Omental fat pad (tissue), 4 donors: ENCODE measurements around the gene CRTC2. TPM values are rescaled to one million over a fixed set of nuclear protein-coding genes. Genes with fewer than 3 reads are reported as not detected.
A peak's percentile ranks its signal among the peaks of the same experiment; 100 is the strongest.

Experiments used
- ATAC-seq: fragments of 150-250 bp; one replicate; pipeline ENCODE4 v1.9.1; 2016; ENCODE audit warnings: mild to moderate bottlenecking, moderate library complexity; ENCODE audit not compliant: low FRiP score
- DNase-seq: peaks from one replicate; pipeline ENCODE4 v3.0.0-alpha.2; 2019; ENCODE audit warnings: low spot score
- total RNA-seq, 4 donors: library from RNA; depleted of rRNA; stranded (reverse); fragments of >200 nt; gene quantifications; one replicate each; pipeline ENCODE4 v1.1.0, GENCODE V29; 2016
- TF ChIP-seq, protein P1 (sequence below), 3 donors: fragments of 450-650 bp; IDR thresholded peaks; one replicate each; pipeline ENCODE4 v1.5.1; 2016 to 2017; ENCODE audit warnings: antibody characterized with exemption in 3 of 3, mild to moderate bottlenecking in 3 of 3, moderate library complexity in 2 of 3

Gene CRTC2
- total RNA-seq, 4 donors from 2014 or later = 11.9 to 17.7 (median 16.3) TPM

DNA sequence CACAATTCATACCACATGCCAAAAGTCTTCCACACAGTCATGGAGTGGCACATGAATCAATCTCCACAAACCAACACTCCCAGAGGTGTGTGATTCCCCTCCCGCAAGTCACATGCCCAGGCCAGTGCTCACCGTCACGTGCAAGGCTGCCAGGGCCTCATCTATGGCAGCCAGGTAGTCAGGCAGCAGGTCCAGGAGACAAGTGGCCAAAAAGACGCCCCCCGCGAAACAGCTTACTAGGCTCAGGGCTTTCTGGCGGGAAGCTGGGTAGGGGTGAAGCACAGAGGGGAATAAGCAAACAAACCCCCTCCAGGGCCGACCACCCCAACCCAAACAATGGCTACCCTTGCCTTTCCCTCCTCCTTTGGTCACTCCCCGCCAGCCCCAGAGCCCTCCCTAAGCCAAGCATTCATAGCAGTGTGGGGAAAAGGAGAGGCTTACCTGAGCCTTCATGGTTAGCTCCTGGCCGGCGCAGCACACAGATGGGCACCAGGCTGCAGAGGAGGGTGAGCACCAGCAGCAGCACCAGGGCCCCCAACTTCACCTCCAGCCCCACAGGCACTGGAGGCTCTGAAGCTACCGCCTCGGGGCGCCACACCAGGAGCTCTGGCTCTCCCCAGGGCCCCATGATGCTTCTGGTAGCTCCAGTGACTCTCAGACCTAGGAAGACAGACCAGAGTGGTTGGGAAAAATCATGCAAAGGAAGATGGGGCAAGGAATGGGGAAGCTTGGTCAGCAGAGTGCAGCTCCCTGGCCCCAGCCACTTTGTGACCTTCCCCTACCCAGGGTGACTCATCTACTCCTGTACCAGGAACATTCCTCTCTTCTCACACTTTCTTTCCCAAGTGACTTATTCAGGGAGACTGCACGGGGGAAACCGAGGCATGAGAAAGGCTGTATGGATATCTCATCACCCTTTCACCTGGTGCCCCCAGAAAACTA, 3.9 kb upstream of the CRTC2 start:
- DNase-seq = no peak
- TF ChIP-seq, protein P1, sequence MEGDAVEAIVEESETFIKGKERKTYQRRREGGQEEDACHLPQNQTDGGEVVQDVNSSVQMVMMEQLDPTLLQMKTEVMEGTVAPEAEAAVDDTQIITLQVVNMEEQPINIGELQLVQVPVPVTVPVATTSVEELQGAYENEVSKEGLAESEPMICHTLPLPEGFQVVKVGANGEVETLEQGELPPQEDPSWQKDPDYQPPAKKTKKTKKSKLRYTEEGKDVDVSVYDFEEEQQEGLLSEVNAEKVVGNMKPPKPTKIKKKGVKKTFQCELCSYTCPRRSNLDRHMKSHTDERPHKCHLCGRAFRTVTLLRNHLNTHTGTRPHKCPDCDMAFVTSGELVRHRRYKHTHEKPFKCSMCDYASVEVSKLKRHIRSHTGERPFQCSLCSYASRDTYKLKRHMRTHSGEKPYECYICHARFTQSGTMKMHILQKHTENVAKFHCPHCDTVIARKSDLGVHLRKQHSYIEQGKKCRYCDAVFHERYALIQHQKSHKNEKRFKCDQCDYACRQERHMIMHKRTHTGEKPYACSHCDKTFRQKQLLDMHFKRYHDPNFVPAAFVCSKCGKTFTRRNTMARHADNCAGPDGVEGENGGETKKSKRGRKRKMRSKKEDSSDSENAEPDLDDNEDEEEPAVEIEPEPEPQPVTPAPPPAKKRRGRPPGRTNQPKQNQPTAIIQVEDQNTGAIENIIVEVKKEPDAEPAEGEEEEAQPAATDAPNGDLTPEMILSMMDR (IDR thresholded peaks at IDR 0.05) = no peak
- peak; percentile 13 for ATAC-seq

DNA sequence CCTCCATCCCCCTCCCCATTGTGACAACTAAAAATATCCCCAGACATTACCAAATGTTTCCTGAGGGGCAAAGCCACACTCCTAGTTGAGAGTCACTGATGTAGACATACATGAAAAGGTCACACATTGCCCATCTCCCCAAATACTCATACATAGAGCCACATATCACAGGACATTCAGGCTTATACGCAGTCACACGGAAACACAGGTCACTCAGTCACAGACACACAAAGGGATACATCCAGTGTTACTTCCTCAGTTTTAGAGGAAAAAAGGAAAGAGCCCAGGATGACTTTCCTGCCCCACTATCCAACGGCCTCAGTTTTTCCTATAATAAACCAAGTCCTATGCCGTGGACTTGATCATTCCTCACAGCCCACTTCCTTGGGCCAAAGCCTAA, 3.0 kb upstream of the CRTC2 start:
- ATAC-seq (no peak), DNase-seq (no peak)
- TF ChIP-seq, protein P1 (IDR thresholded peaks at IDR 0.05) = no peak

DNA sequence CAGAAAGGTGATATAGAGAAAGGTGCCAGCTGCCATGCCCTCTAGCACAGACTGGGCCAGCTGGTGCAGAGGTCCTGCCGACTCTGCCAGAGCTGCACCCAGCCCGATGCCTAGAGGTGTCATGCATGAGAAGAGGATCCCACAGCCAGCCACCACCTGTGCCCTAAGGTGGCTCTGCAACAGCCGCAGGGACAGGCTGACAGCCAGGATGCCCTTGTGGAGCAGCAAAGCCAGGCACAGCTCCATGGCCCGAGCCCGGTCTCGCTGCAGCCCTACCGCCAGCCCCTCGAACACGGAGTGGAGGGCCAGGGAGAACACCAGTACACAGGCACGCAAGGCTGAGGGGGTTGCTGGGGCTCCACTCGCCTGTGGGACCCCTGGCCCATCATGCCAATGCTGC, 1.8 kb upstream of the CRTC2 start:
- DNase-seq (no peak), ATAC-seq (no peak)
- TF ChIP-seq, protein P1 (IDR thresholded peaks at IDR 0.05) = no peak

DNA sequence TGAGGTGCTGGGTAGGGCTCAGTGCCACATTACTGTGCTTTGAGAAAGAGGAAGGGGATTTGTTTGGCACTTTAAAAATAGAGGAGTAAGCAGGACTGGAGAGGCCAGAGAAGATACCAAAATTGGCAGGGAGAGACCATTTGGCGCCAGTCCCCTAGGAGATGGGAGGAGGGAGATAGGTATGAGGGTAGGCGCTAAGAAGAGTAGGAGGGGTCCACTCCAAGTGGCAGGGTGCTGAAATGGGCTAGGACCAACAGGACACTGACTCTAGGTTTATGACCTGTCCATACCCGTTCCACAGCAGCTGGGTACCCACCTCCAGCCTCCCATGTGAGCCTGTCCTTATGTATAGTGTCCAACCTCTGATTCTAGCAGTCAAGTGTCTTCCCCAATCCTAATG, 1.0 kb upstream of the CRTC2 start:
- TF ChIP-seq, protein P1 (IDR thresholded peaks at IDR 0.05) = no peak
- ATAC-seq (no peak), DNase-seq (no peak)

DNA sequence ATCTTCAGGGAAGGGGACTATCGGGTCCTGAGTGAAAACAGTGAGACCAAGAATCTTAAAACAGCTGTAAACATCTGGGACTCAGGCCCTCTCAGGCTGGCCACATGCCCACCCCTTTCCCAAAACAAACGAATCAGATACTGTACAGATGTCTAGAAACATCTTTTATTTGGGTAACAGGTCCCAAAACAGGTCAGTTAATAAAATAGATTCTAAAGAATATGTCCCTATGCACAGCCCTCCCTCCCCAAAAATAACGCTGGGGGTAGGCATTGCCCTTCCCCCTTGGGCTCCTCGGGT, 499 bp upstream of the CRTC2 start:
- ATAC-seq = peak; percentile 1
- TF ChIP-seq, protein P1 (IDR thresholded peaks at IDR 0.05) = no peak

DNA sequence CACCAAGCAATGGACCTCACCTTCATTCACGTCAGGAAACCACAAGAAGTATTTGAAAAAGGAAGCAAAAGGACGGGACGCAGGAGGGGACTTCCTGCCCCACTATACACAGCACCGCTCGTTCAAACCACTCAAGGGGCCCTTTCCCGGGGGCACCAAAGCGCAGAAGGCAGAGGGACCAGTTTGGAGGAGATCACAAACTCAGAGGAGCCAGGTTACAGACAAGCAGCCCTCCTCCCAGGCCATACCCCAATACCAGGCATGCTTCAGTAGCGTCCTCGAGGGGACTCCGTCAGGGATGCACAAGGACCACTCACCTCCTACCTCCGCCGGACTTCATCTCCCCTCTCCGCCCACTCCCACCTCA, 685 bp downstream of the CRTC2 start:
- no peak for ATAC-seq
- TF ChIP-seq, protein P1 (IDR thresholded peaks at IDR 0.05) = no peak
- no peak for DNase-seq

More for the DNA sequence above, 499 bp upstream of the CRTC2 start:
- DNase-seq = no peak
